ENCODE measurements around the gene MPPE1.
"Not testable (repeated sequence)": the region's sequence is repeated elsewhere in the genome, so short reads cannot be mapped to it uniquely, and the experiment has no call there.

The MPPE1 gene

DNA sequence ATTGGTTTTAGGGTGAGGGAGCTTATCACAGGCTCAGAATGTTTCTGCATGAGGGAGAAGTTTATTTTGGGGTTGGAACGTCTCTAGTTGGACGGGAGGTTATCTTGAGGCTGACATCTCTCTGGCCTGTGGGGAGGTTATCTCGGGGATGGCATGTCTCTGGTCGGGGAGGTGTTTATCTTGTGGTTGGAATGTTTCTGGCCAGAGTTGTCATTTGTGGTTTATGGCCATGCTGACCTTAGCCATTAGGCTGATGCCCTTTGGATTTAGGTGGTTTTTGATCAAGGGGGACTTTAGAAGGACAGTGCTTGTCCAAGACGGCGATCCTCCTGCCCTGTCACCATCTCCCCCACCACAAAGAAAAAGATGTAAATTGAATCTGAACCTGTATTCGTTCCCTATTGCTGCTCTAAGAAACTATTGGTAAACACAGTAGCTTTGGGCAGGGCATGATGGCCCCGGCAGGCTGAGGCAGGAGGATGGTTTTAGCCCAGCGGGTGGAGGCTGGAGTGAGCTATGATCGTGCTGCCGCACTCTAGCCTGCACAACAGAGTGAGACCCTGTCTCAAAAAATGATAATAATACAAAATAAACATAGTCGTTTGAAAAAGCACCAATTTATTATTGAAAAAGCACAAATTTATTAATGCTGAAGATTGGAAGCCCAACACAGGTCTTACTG lies 17.8 kb upstream of the MPPE1 start:
- no peak for DNase-seq (ENCODE audit: low read depth)

- no peak for DNase-seq (ENCODE audit: low read depth)
Observed at GRCh38 chr18:11923450-11923849, 15.3 kb upstream of the MPPE1 start.

DNA sequence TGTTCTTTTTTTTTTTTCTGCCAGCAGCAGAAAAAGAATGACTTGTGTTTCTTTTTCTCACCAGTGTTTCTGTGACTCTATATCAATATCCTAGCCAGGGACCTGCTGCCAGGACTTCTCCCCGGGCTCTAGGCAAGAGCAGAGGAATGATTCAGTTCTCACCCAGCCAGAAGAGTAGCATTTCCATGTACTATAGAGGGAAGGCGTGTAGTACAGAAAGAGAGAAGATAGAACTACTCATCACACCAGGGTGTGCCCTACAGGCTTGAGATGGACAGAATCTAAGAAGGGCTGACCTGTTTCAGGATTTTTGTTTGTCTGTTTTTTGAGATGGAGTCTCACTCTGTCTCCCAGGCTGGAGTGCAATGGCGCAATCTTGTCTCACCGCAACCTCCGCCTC lies 11.4 kb upstream of the MPPE1 start:
- not testable (repeated sequence) for DNase-seq (ENCODE audit: low read depth)

DNA sequence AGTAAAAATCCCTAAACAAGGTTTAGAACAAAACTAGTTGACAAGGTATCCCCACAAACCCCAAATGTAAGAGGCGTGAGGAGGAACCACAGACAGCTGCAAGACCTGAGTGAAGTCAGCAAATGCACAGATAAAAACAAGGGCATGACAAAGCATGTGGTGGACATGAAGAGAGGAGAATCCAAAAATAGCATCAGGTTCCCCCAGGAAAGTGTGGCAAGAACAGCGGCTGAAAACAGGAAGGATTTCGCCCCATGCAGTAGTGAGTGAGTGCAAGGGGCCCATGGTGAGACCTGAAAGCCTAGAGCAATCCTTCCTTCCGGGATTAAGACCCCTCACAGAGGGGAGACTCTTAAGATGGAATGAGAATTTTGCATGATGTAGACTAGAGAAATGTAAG lies 8.8 kb upstream of the MPPE1 start:
- DNase-seq (ENCODE audit: low read depth): not testable (repeated sequence)

DNA sequence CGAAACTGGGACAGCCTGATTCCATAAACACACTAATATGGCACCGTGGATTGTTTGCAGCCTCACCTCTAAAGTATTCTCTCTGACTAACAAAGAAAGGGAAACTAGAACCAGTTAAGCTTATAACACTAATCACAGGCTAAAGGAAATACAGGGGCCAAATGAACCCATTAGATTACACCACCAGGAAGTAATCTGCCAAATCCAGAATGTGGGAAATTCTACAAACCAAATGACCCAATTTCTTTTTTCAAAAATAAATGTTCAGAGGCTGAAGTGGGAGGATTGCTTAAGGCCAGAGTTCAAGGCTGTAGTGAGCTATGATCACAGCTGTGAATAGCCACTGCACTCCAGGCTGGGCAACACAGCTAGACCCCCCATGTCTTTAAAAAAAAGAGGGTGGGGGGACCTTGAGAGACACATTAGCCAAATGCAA lies 1.5 kb upstream of the MPPE1 start:
- peak; percentile 23 for DNase-seq (ENCODE audit: low read depth)

- DNase-seq (ENCODE audit: low read depth): peak; percentile 8
Observed at GRCh38 chr18:11909061-11909455, 941 bp upstream of the MPPE1 start.

DNA sequence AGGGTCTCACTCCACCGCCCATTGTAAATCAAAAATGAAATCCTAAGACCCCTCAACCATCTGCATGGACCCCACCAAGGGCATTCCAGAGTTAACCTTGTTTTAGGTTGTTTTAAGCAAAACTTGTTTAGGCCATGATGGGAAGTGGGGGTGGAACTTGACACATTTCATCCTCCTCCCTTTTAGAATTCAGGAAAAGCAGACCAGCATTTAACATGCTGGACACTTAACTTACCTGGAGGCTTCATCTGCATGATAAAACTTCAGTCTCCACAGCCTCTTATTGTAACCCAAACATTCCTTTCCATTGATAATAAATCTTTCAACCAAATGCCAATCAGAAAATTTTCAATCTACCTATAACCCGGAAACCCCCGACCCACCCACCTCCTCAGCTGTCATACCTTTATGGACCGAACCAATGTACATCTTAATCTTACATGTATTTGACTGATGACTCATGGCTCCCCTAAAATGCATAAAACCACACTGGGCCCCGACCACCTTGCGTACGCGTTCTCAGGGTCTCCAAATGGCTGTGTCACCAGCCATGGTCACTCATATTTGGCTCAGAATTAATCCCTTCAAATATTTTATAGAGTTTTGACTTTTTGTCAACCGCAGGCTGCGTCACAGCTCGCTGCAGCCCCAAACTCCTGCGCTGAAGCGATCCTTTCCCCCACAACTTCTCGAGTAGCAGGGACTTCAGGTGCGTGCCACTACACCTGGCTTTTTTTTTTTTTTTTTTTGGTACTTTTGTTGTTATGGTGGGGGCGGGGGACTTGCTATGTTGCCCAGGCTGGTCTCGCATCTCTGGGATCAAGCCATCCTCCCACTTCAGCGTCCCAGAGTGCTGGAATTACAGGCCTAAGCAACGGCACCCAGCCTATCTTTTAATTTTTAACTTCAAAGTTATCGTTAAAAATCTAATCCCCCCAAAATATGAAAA lies 917 bp downstream of the MPPE1 start:
- DNase-seq (ENCODE audit: low read depth): no peak

- no peak for DNase-seq (ENCODE audit: low read depth)
Observed at GRCh38 chr18:11906176-11906575, 1.9 kb downstream of the MPPE1 start.

DNA sequence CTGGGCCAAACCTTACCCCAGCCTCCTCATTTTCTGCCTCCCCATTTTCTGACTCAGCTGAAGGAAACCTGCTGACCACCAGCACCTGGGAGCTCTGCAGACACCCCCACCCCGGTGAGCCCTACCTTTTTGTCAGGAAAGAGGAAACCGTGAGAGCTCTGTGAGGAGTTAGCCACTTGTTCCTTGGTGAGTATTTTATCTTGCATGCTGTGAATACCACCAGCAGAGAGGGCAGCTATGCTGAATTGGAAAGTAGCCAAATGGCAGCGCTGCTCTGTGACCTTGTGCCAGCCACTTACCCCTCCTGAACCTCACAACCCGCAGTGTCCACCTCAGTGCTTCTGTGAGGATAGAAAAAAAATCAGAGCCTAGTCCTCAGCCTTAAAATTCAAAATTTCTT lies 2.5 kb downstream of the MPPE1 start:
- no peak for DNase-seq (ENCODE audit: low read depth)

DNA sequence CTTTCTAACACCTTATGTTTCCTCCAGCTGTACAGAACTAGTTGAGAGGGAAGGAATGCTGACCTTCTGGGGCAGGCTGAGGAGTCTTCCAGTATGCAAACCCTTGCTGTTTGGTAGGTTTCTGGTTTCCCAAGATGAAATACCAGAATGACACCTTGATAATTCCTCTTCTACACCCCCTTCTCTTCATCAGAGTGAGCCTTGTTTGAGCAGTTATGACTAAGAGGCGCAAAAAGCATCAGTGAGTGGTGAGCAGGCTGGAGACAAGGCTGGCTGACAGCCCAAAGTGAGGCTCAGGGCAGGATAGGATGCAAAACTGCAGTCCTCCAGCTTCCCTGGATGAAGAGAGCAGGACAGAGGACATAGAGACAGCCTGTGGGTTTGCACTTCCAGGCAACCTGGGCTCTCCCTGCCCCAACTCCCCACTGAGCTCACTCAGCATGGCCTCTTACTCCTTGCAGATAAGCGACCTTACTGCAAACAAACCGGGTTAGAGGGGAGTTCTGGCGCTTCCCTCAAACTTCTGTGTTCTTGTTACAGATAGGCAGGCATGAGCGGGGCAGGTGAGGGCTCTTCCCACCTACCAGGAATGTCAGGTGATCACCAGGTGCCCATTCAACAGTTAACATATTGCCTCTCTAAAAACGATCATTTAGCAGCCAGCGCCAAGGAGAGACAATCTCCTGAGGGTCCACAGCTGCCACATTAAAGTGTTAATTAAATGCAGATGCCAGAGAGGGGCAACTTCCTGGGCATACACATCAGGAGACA lies 5.4 kb downstream of the MPPE1 start:
- DNase-seq (ENCODE audit: low read depth): no peak

GRCh38 chr18:11901826-11902438 lies 6.2 kb downstream of the MPPE1 start:
- no peak for DNase-seq (ENCODE audit: low read depth)

DNA sequence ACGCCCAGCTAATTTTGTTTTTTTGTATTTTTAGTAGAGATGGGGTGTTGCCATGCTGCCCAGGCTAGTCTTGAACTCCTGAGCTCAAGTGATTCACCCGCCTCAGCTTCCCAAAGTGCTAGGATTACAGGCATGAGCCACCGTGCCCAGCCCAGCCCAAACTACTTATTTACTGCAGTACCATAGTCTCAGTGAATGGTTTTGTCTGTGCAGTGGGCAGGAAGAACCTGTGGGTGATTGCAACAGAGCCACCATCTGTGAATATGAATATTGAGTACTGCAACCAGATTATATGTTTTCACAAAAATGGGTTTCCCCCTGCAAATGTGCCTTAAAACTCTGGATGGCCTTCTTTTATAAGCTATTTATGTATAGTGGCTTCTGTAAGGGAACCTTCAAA lies 9.1 kb downstream of the MPPE1 start:
- DNase-seq (ENCODE audit: low read depth): no peak

DNA sequence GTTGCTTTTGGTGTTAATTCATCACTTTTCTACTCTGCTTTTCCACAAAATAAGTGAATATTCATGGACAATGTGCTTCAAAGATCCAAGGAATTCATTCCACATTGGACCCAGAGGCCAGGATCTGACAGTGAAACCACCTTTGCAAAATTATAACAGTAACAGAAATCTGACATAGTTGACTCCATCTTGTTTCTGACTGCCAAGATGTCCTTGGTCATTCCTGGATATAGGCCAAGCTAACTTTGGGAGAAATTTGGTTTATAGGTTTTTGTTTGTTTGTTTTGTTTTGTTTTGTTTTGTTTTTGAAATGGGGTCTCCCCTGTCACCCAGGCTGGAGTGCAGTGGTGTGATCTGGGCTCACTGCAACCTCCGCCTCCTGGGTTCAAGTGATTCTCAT lies 10.3 kb downstream of the MPPE1 start:
- no peak for DNase-seq (ENCODE audit: low read depth)

DNA sequence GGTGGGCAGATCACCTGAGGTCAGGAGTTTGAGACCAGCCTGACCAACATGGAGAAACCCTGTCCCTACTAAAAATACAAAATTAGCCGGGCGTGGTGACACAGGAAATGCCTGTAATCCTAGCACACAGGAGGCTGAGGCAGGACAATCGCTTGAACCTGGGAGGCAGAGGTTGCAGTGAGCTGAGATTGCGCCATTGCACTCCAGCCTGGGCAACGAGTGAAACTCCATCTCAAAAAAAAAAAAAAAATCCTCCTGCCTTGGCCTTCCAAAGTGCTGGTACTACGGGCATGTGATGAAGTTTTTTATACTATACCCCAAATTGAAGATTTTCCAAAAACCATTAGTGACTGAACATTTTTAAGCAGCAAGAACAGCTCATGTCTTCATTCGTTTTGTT lies 15.7 kb downstream of the MPPE1 start:
- DNase-seq (ENCODE audit: low read depth): not testable (repeated sequence)

DNA sequence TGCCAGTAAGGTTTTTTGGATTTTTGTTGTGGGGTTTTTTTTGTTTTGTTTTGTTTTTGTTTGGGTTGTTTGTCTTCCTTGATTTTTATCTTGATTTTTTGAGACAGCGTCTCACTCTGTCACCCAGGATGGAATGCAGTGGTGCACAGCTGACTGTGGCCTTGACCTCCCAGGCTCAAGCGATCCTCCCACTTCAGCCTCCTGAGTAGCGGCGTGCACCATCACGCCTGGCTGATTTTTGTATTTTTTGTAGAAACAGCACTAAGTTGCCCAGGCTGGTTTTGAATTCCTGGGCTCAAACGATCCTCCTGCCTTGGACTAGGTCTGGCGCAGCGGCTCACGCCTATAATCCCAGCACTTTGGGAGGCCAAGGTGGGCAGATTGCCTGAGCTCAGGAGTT lies 16.4 kb downstream of the MPPE1 start:
- no peak for DNase-seq (ENCODE audit: low read depth)

DNA sequence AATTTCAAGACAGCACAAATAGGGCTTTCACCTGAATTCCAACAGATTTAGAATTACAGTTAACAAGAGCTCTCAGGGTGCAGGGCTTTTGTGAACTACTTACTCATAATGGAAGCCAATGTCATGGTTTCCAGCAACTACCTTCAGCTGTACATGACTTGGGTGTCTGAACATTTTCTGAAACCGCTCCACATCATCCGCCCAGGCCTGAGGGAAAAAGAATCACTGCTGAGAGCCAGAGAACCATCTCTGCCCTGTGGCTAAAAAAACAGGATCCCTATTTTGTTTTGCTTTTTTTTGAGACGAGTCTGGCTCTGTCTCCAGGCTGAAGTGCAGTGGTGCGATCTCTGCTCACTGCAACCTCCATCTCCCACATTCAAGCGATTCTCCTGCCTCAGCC lies 18.8 kb downstream of the MPPE1 start:
- DNase-seq (ENCODE audit: low read depth): no peak

DNA sequence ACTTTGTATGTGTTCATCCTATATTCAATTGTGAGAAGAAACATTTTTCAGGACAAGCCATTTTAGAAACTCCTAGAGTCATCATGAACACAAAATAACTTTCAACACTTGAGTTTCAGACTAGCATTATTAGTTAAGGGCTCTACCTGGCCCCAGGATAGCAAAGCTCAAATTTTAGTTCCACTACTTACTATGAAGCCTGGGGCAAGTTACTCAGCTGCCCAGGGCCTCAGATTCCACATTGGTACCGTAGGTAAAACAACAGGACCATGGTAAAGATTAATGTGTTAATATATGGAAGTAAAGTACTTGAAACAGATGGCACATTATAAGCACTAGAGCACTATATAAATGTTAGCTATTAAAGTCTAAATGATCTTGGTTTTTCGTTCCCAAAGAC lies 19.4 kb downstream of the MPPE1 start:
- DNase-seq (ENCODE audit: low read depth): no peak

DNA sequence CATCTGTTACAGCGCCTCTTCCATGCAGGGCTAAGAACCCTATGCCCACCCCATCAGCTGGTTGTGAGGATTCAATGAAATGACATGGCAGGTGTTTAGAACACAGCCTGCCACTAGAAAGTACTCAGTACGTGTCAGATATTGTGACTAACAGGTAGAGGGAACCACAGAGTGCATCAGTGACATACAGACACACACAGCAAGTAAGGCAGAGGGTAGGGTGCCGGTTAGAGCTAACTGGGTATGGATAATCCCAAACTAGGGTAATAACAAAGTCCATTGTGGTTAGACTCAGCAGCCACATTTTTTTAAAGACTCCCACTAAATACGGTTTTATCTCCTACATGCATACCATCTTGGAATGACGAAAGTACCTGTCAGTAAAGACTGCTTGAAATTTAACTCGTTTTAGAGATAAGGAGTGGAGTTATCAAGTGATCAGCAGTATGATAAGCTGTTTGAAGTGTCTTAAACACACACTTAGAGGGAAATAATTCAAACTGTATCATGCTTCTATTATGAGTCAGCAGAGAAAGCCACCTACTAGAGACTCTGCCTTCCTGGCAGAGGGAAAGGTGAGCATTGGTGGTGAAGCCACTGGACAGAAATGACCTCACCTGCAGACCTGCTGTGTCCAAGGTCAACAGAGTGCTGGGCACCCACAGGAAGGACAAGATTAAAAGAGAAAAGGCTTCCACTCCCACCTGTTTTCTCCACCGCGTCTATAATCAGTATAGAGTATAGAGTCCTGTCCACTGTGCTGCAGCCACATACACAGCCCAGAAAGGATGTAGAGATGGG lies 20.6 kb downstream of the MPPE1 start:
- no peak for DNase-seq (ENCODE audit: low read depth)

DNA sequence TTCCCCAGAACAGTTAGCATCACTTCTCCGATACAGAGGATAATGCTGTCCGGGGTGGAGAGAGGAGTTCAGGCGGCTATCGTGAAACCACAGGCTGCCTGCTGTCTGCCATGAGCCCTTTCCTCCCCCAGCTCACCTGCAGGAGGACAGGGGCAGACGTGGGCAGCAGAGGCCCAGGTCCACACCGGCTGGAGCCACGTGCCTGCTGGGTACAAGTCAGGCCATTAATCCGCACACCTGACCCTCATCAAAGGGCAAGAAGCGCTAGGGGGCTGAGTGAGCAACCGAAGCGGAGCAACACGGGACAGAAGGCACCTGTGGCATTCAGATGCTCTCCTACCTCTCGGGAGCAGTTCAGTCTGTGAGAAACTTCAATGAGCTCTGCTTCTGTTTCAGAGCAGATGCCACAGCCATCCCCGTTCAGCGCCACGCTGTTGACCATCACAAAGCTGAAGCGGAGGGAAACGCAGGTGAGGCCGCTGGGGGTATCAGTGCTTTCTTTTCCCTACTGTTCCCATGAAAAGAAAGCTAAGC lies 21.5 kb downstream of the MPPE1 start:
- DNase-seq (ENCODE audit: low read depth): no peak

- DNase-seq (ENCODE audit: low read depth): no peak
Observed at GRCh38 chr18:11885278-11885947, 22.7 kb downstream of the MPPE1 start.

Measured in GM04503 (cell line).